ENCODE results near the gene TMEM80. TPM values are rescaled to one million over a fixed set of nuclear protein-coding genes. Genes with fewer than 3 reads are reported as not detected.
A peak's percentile ranks its signal among the peaks of the same experiment; 100 is the strongest.

The TMEM80 gene
- total RNA-seq, 1 experiment from 2014 or later, result 29.9 TPM

DNA sequence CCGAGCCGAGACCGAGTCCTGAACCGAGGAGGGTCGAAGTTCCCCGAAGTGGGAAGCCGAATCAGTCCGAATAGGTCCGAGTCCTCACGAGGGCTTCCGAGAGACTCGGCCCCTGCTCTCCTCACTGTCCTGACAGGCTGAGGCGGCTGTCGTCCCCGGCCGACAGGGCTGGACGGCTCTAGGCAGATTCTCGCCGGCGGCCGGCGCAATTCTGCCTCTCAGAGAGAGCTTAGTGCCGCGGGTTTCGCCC lies 403 bp upstream of the TMEM80 start:
- Mint-ChIP-seq H3K27ac (ENCODE audit: unreplicated experiment) (peak overlapping the region; percentile 93), H3K27me3 (ENCODE audit: unreplicated experiment) (no peaks in the 10 kb centered on the region), H3K4me3 (ENCODE audit: low read depth, unreplicated experiment) (peak overlapping the region; percentile 77), H3K9me3 (ENCODE audit: low read depth, unreplicated experiment) (no peaks in the 10 kb centered on the region), H3K36me3 (ENCODE audit: insufficient read depth, unreplicated experiment) (peaks cover 63% of the 10 kb centered on the region), H3K4me1 (ENCODE audit: low read depth, unreplicated experiment) (peaks cover 12% of the 10 kb centered on the region)
- intact Hi-C loops (cut with micrococcal nuclease; ENCODE audit: unreplicated experiment), result no loop called here
- CTCF ChIA-PET, result interaction anchor here (1.1 to 2.7 kb wide), 7 partner anchors 10 to 140 kb away, joined by 3 to 11 read pairs (median 6); no protein-coding TSS in a partner anchor
- DNase-seq, result no peak
- TF ChIP-seq, protein P1, sequence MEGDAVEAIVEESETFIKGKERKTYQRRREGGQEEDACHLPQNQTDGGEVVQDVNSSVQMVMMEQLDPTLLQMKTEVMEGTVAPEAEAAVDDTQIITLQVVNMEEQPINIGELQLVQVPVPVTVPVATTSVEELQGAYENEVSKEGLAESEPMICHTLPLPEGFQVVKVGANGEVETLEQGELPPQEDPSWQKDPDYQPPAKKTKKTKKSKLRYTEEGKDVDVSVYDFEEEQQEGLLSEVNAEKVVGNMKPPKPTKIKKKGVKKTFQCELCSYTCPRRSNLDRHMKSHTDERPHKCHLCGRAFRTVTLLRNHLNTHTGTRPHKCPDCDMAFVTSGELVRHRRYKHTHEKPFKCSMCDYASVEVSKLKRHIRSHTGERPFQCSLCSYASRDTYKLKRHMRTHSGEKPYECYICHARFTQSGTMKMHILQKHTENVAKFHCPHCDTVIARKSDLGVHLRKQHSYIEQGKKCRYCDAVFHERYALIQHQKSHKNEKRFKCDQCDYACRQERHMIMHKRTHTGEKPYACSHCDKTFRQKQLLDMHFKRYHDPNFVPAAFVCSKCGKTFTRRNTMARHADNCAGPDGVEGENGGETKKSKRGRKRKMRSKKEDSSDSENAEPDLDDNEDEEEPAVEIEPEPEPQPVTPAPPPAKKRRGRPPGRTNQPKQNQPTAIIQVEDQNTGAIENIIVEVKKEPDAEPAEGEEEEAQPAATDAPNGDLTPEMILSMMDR (IDR thresholded peaks at IDR 0.05; ENCODE audit: unreplicated experiment), result no peak
- BruUV-seq (replicated peaks), result no TSS peak

DNA sequence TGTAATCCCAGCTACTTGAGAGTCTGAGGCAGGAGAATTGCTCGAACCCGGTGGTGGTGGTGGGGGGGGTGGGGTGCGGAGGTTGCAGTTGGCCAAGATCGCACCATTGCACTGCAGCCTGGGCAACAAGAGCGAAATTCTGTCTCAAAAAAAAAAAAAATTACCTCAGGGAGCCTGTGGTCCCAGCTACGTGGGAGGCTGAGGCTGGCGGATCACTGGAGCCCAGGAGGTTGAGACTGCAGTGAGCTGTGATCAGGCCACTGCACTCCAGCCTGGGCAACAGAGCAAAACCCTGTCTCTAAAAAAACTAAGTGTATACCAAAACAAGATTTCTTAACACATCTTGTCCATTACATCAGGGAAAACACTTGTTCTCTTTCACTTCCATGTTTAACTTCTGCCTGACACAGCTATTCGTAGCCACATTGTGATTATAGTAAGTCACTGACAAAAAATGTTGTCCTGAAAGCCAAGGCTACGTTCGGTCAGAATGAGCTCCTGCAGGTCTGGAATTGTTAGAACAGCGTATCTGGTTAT lies 1.4 kb downstream of the TMEM80 start:
- H3K27me3 Mint-ChIP-seq (ENCODE audit: unreplicated experiment), result no peaks in the 10 kb centered on the region
- H3K4me1 Mint-ChIP-seq (ENCODE audit: low read depth, unreplicated experiment), result peaks cover 12% of the 10 kb centered on the region
- peak overlapping the region; percentile 77 for H3K4me3 Mint-ChIP-seq (ENCODE audit: low read depth, unreplicated experiment)
- H3K36me3 Mint-ChIP-seq (ENCODE audit: insufficient read depth, unreplicated experiment), result peaks cover 65% of the 10 kb centered on the region
- no peaks in the 10 kb centered on the region for H3K9me3 Mint-ChIP-seq (ENCODE audit: low read depth, unreplicated experiment)
- intact Hi-C loops (cut with micrococcal nuclease; ENCODE audit: unreplicated experiment), result loop anchor here (1.0 kb wide), 1 partner anchor 26 kb away; no protein-coding TSS in a partner anchor
- H3K27ac Mint-ChIP-seq (ENCODE audit: unreplicated experiment), result peak overlapping the region; percentile 33
- TF ChIP-seq, protein P1 (IDR thresholded peaks at IDR 0.05; ENCODE audit: unreplicated experiment), result no peak
- DNase-seq, result no peak
- CTCF ChIA-PET, result interaction anchor here (0.9 to 2.7 kb wide), 5 partner anchors 10 to 67 kb away, joined by 3 to 11 read pairs (median 8); no protein-coding TSS in a partner anchor
- BruUV-seq (replicated peaks), result no TSS peak

DNA sequence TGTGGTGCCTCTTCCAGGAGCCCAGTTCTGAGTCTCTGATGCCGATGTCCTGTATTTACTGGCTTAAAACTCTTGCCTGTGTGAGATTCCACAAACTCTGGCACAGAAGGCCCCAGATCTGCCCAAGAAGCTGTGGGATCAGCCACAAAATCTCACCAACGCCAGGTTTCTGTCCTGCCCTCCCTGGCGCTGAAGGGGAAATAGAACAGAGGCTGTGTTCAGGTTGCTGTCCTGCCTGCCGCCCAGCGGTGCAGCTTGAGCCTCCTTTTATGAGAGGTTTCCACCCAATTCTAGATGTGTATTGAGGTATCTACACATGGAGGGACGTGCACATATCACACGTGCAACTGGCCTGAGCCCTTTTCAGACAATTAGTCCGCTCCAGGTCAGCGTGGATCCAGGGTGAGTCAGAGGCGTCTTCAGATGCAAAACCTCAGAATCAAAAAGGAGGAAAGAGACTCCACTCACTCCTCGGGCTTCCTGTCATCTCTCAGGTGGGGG lies 2.2 kb downstream of the TMEM80 start:
- no peak for DNase-seq
- Mint-ChIP-seq H3K36me3 (ENCODE audit: insufficient read depth, unreplicated experiment) (peaks cover 65% of the 10 kb centered on the region), H3K27me3 (ENCODE audit: unreplicated experiment) (no peaks in the 10 kb centered on the region), H3K4me3 (ENCODE audit: low read depth, unreplicated experiment) (peak overlapping the region; percentile 21), H3K9me3 (ENCODE audit: low read depth, unreplicated experiment) (no peaks in the 10 kb centered on the region), H3K4me1 (ENCODE audit: low read depth, unreplicated experiment) (peaks cover 12% of the 10 kb centered on the region), H3K27ac (ENCODE audit: unreplicated experiment) (no peak overlapping the region)
- TF ChIP-seq, protein P1 (IDR thresholded peaks at IDR 0.05; ENCODE audit: unreplicated experiment), result no peak
- CTCF ChIA-PET, result interaction anchor here (1.5 kb wide), 1 partner anchor 24 kb away, joined by 4 read pairs; no protein-coding TSS in a partner anchor
- no TSS peak for BruUV-seq (replicated peaks)
- intact Hi-C loops (cut with micrococcal nuclease; ENCODE audit: unreplicated experiment), result no loop called here

DNA sequence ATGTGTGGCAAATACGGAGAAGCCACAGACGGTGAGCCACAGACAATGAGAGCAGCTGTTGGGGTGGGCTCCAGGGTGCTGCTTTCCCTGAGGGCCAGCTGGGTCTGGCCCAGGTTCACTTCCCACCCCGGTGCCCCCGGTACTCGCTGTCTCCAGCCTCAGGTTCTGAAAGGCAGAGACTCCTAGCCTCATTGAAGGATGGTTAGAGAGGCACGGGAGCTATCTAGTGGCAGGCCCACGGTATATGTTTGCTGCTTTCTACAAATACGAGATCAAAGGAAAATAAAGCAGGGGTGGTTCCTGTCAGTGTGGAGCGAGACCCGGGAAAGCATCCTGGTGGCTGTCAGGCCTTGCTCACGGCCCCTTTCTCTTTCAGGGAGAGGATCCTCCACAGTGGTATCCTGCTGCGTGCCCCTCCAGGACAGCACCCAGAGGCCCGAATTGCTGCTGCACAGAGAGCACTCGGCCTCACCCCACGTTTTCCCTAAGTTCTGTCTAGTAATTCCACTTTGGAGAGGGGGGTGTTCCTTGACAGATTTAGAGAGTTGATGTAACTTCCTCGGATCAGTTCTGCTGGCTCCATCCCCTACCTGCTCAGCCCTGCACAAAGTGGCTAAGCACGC lies 3.0 kb downstream of the TMEM80 start:
- CTCF ChIA-PET, result interaction anchor here (0.5 to 1.5 kb wide), 2 partner anchors 14 to 24 kb away, joined by 4 read pairs; no protein-coding TSS in a partner anchor
- Mint-ChIP-seq H3K4me3 (ENCODE audit: low read depth, unreplicated experiment) (no peak overlapping the region), H3K9me3 (ENCODE audit: low read depth, unreplicated experiment) (no peaks in the 10 kb centered on the region), H3K27ac (ENCODE audit: unreplicated experiment) (no peak overlapping the region), H3K36me3 (ENCODE audit: insufficient read depth, unreplicated experiment) (peaks cover 60% of the 10 kb centered on the region), H3K4me1 (ENCODE audit: low read depth, unreplicated experiment) (peaks cover 4% of the 10 kb centered on the region), H3K27me3 (ENCODE audit: unreplicated experiment) (no peaks in the 10 kb centered on the region)
- BruUV-seq (replicated peaks), result no TSS peak
- TF ChIP-seq, protein P1 (IDR thresholded peaks at IDR 0.05; ENCODE audit: unreplicated experiment), result no peak
- DNase-seq, result no peak
- intact Hi-C loops (cut with micrococcal nuclease; ENCODE audit: unreplicated experiment), result no loop called here
